Brain microvascular endothelial cell (primary cell): Measurements from ENCODE around the gene DOCK10.
A peak's percentile ranks its signal among the peaks of the same experiment; 100 is the strongest.

Experiments used
- DNase-seq: peaks from one replicate; pipeline ENCODE4 v3.0.0-alpha.2; 2020
- H3K27ac ChIP-seq: fragments of 250-450 bp; sonication (Bioruptor Pico); 2 replicates; pipeline ENCODE4 v1.5.1; 2020; ENCODE audit warnings: mild to moderate bottlenecking, moderate library complexity
- H3K27me3 ChIP-seq: fragments of 250-450 bp; sonication (Bioruptor Pico); replicated peaks from 2 replicates; pipeline ENCODE4 v1.5.1; 2020; ENCODE audit warnings: mild to moderate bottlenecking
- H3K36me3 ChIP-seq: fragments of 250-450 bp; sonication (Bioruptor Pico); replicated peaks from 2 replicates; pipeline ENCODE4 v1.5.1; 2020; ENCODE audit warnings: mild to moderate bottlenecking
- H3K4me3 ChIP-seq: 2 replicates; pipeline ENCODE4 v1.5.1; 2011; ENCODE audit warnings: low read depth, mild to moderate bottlenecking, control low read depth, low read length, moderate library complexity
- CTCF ChIP-seq: IDR thresholded peaks from 2 replicates; pipeline ENCODE4 v1.5.1; 2011; ENCODE audit warnings: low read depth, mild to moderate bottlenecking, moderate library complexity, low read length, control low read depth, inconsistent platforms; ENCODE audit errors: missing control alignments
- in situ Hi-C: cut with HindIII; loops from 2 replicates; pipeline ENCODE4 v1.10.0; 2017; ENCODE audit warnings: low sequenced_read_pairs, low pct_ligation_motif_present

The DOCK10 gene

GRCh38 chr2:224871813-224872212, 170.5 kb downstream of the DOCK10 start:
- H3K4me3 ChIP-seq: no peak overlapping the region
- H3K27ac ChIP-seq: no peak overlapping the region
- no peak for TF ChIP-seq CTCF
- no peak for DNase-seq
- in situ Hi-C loops: no loop called here
- H3K27me3 ChIP-seq: no peaks in the 10 kb centered on the region
- peaks cover 24% of the 10 kb centered on the region for H3K36me3 ChIP-seq

GRCh38 chr2:224870341-224870740, 171.9 kb downstream of the DOCK10 start:
- in situ Hi-C loops: no loop called here
- peak overlapping the region; percentile 93 for H3K27ac ChIP-seq
- no peak overlapping the region for H3K4me3 ChIP-seq
- peaks cover 13% of the 10 kb centered on the region for H3K36me3 ChIP-seq
- H3K27me3 ChIP-seq: no peaks in the 10 kb centered on the region
- no peak for TF ChIP-seq CTCF
- no peak for DNase-seq

GRCh38 chr2:224869601-224870233, 172.6 kb downstream of the DOCK10 start:
- TF ChIP-seq CTCF: no peak
- Histone ChIP-seq H3K27me3 (no peaks in the 10 kb centered on the region), H3K4me3 (no peak overlapping the region), H3K27ac (peak overlapping the region; percentile 93), H3K36me3 (peaks cover 16% of the 10 kb centered on the region)
- in situ Hi-C loops: no loop called here
- DNase-seq: peak; percentile 90

- in situ Hi-C loops: no loop called here
- DNase-seq: no peak
- peaks cover 17% of the 10 kb centered on the region for H3K36me3 ChIP-seq
- TF ChIP-seq CTCF: no peak
- H3K27ac ChIP-seq: no peak overlapping the region
- H3K27me3 ChIP-seq: no peaks in the 10 kb centered on the region
- H3K4me3 ChIP-seq: no peak overlapping the region
These were observed 177.3 kb downstream of the DOCK10 start for GRCh38 chr2:224865016-224865415.

GRCh38 chr2:224861266-224861665, 181.0 kb downstream of the DOCK10 start:
- no peak for TF ChIP-seq CTCF
- no peak overlapping the region for H3K27ac ChIP-seq
- in situ Hi-C loops: no loop called here
- no peaks in the 10 kb centered on the region for H3K27me3 ChIP-seq
- DNase-seq: no peak
- peaks cover 23% of the 10 kb centered on the region for H3K36me3 ChIP-seq
- no peak overlapping the region for H3K4me3 ChIP-seq

GRCh38 chr2:224860786-224861185, 181.5 kb downstream of the DOCK10 start:
- Histone ChIP-seq H3K4me3 (no peak overlapping the region), H3K27me3 (no peaks in the 10 kb centered on the region), H3K36me3 (peaks cover 23% of the 10 kb centered on the region), H3K27ac (no peak overlapping the region)
- no peak for DNase-seq
- in situ Hi-C loops: no loop called here
- TF ChIP-seq CTCF: no peak
